AG10803 (cell line): ENCODE data around the gene SPRR2E.
"Not testable (repeated sequence)": the region's sequence is repeated elsewhere in the genome, so short reads cannot be mapped to it uniquely, and the experiment has no call there.

Experiments
- DNase-seq: peaks from one replicate; pipeline ENCODE4 v3.0.0; 2010; ENCODE audit warnings: low read depth
- H3K4me3 ChIP-seq: 2 replicates; pipeline ENCODE4 v1.5.1; 2011; ENCODE audit warnings: mild to moderate bottlenecking, low read length, control low read depth
- TF ChIP-seq, protein P1 (sequence below): conservative IDR thresholded peaks from 2 replicates; pipeline ENCODE4 v1.5.1; 2011; ENCODE audit warnings: mild to moderate bottlenecking, low read length, control low read depth, inconsistent platforms

SPRR2E gene

DNA sequence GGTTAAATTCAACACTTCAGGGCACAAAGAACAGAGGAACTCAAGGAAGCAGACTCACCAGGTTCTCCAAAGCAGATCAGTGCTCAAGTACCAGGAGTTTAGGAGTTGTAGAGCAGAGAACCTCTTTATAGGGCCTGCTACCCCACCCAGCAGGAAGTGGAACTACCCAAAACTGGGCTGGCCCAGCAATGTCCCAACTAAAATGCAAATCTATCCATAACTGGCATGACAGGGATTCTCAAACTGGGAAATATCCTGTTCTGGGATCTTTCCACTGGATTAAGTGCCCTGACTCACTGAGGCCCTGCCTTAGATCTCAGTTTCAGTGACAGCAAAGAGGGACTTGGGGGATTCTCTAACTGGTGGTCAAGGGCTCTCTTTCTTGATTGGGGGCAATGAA lies at the start of gene SPRR2E:
Gene SPRR2E, minus strand, starts transcription at position 101 of the 400 bp plus-strand sequence. CDS start 775 bp downstream, outside the sequence.
- TF ChIP-seq, protein P1, sequence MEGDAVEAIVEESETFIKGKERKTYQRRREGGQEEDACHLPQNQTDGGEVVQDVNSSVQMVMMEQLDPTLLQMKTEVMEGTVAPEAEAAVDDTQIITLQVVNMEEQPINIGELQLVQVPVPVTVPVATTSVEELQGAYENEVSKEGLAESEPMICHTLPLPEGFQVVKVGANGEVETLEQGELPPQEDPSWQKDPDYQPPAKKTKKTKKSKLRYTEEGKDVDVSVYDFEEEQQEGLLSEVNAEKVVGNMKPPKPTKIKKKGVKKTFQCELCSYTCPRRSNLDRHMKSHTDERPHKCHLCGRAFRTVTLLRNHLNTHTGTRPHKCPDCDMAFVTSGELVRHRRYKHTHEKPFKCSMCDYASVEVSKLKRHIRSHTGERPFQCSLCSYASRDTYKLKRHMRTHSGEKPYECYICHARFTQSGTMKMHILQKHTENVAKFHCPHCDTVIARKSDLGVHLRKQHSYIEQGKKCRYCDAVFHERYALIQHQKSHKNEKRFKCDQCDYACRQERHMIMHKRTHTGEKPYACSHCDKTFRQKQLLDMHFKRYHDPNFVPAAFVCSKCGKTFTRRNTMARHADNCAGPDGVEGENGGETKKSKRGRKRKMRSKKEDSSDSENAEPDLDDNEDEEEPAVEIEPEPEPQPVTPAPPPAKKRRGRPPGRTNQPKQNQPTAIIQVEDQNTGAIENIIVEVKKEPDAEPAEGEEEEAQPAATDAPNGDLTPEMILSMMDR = no peak
- DNase-seq = no peak
- no peak within 1 kb of the TSS for H3K4me3 ChIP-seq

DNA sequence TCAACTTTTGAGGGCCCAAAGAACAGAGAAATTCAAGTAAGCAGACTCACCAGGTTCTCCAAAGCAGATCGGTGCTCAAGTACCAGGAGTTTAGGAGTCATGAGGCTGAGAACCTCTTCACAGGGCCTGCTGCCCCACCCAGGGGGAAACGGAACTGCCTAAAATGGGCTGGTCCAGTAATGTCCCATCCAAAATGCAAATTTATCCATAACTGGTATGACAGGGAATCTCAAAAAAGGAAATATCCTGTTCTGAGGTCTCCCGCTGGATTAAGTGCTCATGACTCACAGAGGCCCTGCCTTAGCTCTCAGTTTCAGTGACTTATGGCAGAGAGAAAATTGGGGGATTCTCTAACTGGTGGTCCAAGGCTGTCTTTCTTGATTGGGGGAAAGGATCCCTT lies 47.1 kb upstream of the SPRR2E start:
- TF ChIP-seq, protein P1 = no peak
- H3K4me3 ChIP-seq = no peak overlapping the region
- DNase-seq = no peak

DNA sequence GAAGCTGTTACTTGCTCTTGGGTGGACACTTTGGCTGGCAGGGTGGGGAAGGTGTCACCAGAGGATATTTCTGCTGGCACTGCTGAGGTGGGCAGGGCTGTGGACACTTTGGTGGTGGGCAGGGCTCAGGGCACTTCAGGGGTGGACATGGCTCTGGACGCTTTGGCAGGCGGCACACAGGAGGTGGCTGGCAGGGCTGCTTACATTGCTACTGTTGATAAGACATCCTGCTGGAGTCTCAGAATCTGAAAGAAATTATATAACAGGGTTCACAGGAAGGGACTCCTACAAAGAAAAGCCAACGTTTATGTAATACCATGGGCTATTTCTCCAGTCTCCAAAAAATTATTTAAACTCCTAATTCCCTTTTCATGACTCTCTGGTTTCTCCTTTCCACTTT lies 46.2 kb upstream of the SPRR2E start:
- DNase-seq = no peak
- H3K4me3 ChIP-seq = no peak overlapping the region
- TF ChIP-seq, protein P1 = no peak

DNA sequence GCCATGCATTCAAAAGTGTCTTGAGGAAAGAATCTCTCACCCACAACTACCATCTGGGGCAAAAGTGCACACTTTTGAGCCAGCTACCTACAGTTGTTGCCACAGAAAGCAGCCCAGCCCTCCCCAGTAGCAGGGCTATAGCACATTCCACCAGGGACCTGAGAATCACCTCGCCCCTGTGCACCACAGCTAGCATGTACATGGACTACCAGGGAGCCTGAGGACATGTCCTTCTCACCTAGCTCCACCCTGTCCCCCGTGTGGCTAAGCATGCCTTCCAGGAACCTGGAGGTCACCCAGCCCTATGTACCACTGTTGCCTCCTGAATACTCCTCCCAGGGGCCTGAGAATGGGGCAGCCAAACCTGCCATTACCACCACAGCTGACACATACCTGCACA lies 39.4 kb upstream of the SPRR2E start:
- no peak overlapping the region for H3K4me3 ChIP-seq
- TF ChIP-seq, protein P1 = no peak
- no peak for DNase-seq

DNA sequence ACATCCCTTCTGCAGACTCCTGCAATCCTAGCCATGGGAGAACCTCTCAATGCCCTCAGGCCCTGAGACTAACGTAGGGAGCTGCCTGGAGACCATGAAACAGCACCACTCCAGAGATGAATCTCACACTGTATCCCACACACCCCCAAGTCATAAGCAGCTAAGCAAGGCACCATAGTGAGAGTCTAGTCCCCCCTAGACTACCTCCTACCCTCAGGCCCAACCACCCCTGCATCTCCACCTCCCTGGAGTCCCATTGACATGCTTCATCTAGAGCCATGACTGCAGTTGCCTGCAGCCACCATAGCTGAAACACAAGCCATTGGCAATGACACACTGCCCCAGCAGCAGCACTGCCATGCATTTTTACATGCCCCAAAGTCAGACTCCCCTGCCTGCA lies 38.9 kb upstream of the SPRR2E start:
- no peak for DNase-seq
- TF ChIP-seq, protein P1 = no peak
- H3K4me3 ChIP-seq = no peak overlapping the region

DNA sequence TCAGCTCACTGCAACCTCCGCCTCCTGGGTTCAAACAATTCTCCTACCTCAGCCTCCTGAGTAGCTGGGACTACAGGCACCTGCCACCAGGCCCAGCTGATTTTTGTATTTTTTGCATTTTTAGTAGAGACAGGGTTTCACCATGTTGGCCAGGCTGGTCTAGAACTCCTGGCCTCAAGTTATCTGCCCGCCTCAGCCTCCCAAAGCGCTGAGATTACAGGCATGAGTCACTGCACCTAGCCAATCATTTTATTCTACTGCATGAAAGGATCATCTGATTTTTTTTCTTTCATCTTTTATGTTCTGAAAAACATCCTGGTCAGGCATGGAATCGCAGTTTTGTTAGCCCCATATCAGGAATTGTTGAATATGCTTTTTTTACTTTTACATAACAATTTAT lies 34.4 kb upstream of the SPRR2E start:
- not testable (repeated sequence) for H3K4me3 ChIP-seq, DNase-seq

DNA sequence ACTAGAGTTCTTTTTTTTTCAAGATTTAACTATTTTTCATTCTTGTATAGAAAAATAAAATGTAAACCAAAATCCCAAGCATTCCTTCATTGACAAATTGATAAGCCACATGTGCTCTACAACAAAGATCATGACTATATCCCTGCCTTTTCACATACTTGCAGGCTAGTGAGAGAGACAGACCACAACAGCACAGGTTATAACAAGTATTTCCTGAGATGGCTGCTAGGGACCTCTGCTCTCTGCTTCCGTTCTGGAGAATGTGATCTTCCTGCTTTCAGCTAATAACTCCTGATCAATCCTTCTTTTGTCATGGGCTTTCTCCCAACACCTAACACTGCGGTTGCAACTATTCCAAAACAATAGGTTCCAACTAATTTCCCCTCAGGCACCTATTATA lies 33.0 kb upstream of the SPRR2E start:
- H3K4me3 ChIP-seq = no peak overlapping the region
- DNase-seq = no peak
- TF ChIP-seq, protein P1 = no peak

DNA sequence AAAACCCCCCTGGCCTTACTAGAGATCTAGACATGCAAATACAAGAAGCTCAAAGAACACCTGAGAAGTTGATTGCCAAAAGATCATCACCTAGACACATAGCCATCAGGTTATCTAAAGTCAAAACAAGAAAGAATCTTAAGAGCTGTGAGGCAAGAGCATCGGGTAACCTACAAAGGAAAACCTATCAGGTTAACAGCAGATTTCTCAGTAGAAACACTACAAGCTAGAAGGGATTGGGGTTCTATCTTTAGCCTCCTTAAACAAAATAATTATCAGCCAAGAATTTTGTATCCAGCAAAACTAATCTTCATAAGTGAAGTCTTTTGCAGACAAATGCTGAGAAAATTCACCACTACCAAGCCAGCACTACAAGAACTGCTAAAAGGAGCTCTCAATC lies 31.2 kb upstream of the SPRR2E start:
- DNase-seq = no peak
- H3K4me3 ChIP-seq = no peak overlapping the region
- TF ChIP-seq, protein P1 = no peak

DNA sequence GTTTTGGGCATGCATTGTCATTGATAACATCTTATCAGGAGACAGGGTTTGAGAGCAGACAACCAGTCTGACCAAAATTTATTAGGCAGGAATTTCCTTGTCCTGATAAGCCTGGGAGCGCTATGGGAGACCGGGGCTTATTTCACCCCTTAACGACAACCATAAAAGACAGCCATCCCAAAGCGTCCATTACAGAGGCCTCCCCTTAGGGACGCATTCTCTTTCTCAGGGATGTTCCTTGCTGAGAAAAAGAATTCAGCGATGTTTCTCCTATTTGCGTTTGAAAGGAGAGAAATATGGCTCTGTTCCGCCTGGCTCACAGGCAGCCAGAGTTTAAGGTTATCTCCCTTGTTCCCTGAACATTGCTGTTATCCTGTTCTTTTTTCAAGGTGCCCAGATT lies 29.5 kb upstream of the SPRR2E start:
- not testable (repeated sequence) for H3K4me3 ChIP-seq, DNase-seq
